H1 (cell line): ENCODE measurements around the gene OTUB1. TPM values are rescaled to one million over a fixed set of nuclear protein-coding genes. Genes with fewer than 3 reads are reported as not detected.

Source experiments
- CTCF ChIA-PET: fragments of 300-600 bp; sonication (Branson Sonifier 250); formaldehyde crosslinking; loops from one replicate; lab custom pipeline; 2021; ENCODE audit not compliant: partially characterized antibody; lab: Charles Lee
- POLR2A ChIA-PET: fragments of 300-600 bp; sonication (Branson Sonifier 250); formaldehyde crosslinking; loops from one replicate; lab custom pipeline; 2021; ENCODE audit warnings: inconsistent platforms; ENCODE audit not compliant: partially characterized antibody; lab: Charles Lee
- DNase-seq, 2 experiments: peaks; one replicate each; pipeline versions ENCODE4 v3.0.0 to v3.0.0-alpha.2; 2010 to 2022; ENCODE audit warnings: low spot score in 2 of 2, low read depth in 1 of 2, mixed read lengths in 1 of 2
- FAIRE-seq: peaks from 2 replicates; lab custom pipeline; 2011; peaks lifted over from hg19 to GRCh38; lab: Jason Lieb, UNC
- H2AFZ ChIP-seq: 2 replicates; pipeline ENCODE4 v1.8.1; 2012; ENCODE audit warnings: low read length, inconsistent platforms
- H2AK5ac ChIP-seq: 2 replicates; pipeline ENCODE4 v1.6.1; 2013; ENCODE audit warnings: low read depth, low read length
- H2BK120ac ChIP-seq: replicated peaks from 2 replicates; pipeline ENCODE3; 2013; ENCODE audit warnings: low read depth, low read length, inconsistent platforms
- H2BK12ac ChIP-seq: 2 replicates; pipeline ENCODE4 v1.6.1; 2013; ENCODE audit warnings: low read depth, low read length
- H2BK15ac ChIP-seq: 2 replicates; pipeline ENCODE4 v1.6.1; 2013; ENCODE audit warnings: low read length
- H2BK20ac ChIP-seq: 2 replicates; pipeline ENCODE4 v1.6.1; 2013; ENCODE audit warnings: low read length
- H2BK5ac ChIP-seq: 2 replicates; pipeline ENCODE4 v1.6.1; 2013; ENCODE audit warnings: low read depth, low read length
- H3K14ac ChIP-seq: 2 replicates; pipeline ENCODE4 v1.6.1; 2013; ENCODE audit warnings: inconsistent platforms; ENCODE audit not compliant: insufficient read length
- H3K18ac ChIP-seq: 2 replicates; pipeline ENCODE4 v1.6.1; 2013; ENCODE audit warnings: low read length; ENCODE audit errors: extremely low read depth
- H3K23ac ChIP-seq: 2 replicates; pipeline ENCODE4 v1.6.1; 2013; ENCODE audit warnings: inconsistent platforms; ENCODE audit not compliant: insufficient read length
- H3K23me2 ChIP-seq: 2 replicates; pipeline ENCODE4 v1.6.1; 2013; ENCODE audit warnings: low read depth, low read length
- H3K27ac ChIP-seq: 2 replicates; pipeline ENCODE4 v1.6.1; 2011; ENCODE audit warnings: low read depth, low read length, inconsistent platforms
- H3K27me3 ChIP-seq, 4 experiments: replicated peaks in 1 of 4; 1 replicate in 1 of 4; 2 replicates in 3 of 4; pipeline versions ENCODE4 v1.6.1 to v1.8.1; 2011 to 2013; ENCODE audit warnings: low read length in 3 of 4, mild to moderate bottlenecking in 3 of 4, inconsistent platforms in 2 of 4, mixed read lengths in 2 of 4, moderate library complexity in 1 of 4; ENCODE audit not compliant: control insufficient read depth in 3 of 4, insufficient read depth in 3 of 4; ENCODE audit errors: extremely low read depth in 1 of 4
- H3K36me3 ChIP-seq, 4 experiments: 2 replicates each; pipeline versions ENCODE4 v1.6.1 to v1.8.1; 2011 to 2013; ENCODE audit warnings: mild to moderate bottlenecking in 4 of 4, low read length in 3 of 4, moderate library complexity in 2 of 4, control low read depth in 1 of 4, inconsistent platforms in 1 of 4; ENCODE audit not compliant: insufficient read depth in 4 of 4, control insufficient read depth in 2 of 4
- H3K4ac ChIP-seq: replicated peaks from 2 replicates; pipeline ENCODE3; 2013; ENCODE audit warnings: low read length, low read depth, mixed read lengths, inconsistent platforms; ENCODE audit not compliant: insufficient read length
- H3K4me1 ChIP-seq, 4 experiments: replicated peaks in 1 of 4; 1 replicate in 1 of 4; 2 replicates in 3 of 4; pipeline versions ENCODE4 v1.6.1 to v1.8.1; 2011 to 2013; ENCODE audit warnings: low read length in 3 of 4, inconsistent platforms in 2 of 4, mixed read lengths in 1 of 4; ENCODE audit not compliant: insufficient read depth in 4 of 4, control insufficient read depth in 3 of 4
- H3K4me2 ChIP-seq, 2 experiments: 2 replicates each; pipeline versions ENCODE4 v1.6.1 to v1.8.1; 2011 to 2013; ENCODE audit warnings: low read depth in 2 of 2, low read length in 2 of 2, control low read depth in 1 of 2, inconsistent platforms in 1 of 2, mild to moderate bottlenecking in 1 of 2; ENCODE audit not compliant: insufficient read depth in 1 of 2
- H3K4me3 ChIP-seq, 4 experiments: fragments of 200-600, 300-600 bp in 1 of 4; sonication (generic), shearing (Covaris generic), sonication (Bioruptor Twin) in 1 of 4; 2 replicates each; pipeline versions ENCODE4 v1.5.1 to v1.8.1; 2011 to 2016; ENCODE audit warnings: low read length in 4 of 4, low read depth in 3 of 4, control low read depth in 2 of 4, inconsistent platforms in 2 of 4, mild to moderate bottlenecking in 2 of 4, mixed read lengths in 1 of 4, moderate library complexity in 1 of 4; ENCODE audit not compliant: insufficient read depth in 2 of 4; ENCODE audit errors: extremely low read depth in 1 of 4
- H3K56ac ChIP-seq: replicated peaks from 2 replicates; pipeline ENCODE3; 2013; ENCODE audit warnings: low read depth, mild to moderate bottlenecking, mixed read lengths, low read length, inconsistent platforms; ENCODE audit not compliant: insufficient read length
- H3K79me1 ChIP-seq: 2 replicates; pipeline ENCODE4 v1.6.1; 2013; ENCODE audit warnings: low read depth, low read length, control low read depth
- H3K79me2 ChIP-seq, 2 experiments: 2 replicates each; pipeline versions ENCODE4 v1.6.1 to v1.8.1; 2012 to 2013; ENCODE audit warnings: low read length in 2 of 2, mild to moderate bottlenecking in 2 of 2, inconsistent platforms in 1 of 2; ENCODE audit not compliant: insufficient read depth in 2 of 2, control insufficient read depth in 1 of 2
- H3K9ac ChIP-seq, 4 experiments: replicated peaks in 1 of 4; 1 replicate in 1 of 4; 2 replicates in 3 of 4; pipeline versions ENCODE4 v1.6.1 to v1.8.1; 2011 to 2013; ENCODE audit warnings: low read depth in 3 of 4, low read length in 3 of 4, control low read depth in 2 of 4, mild to moderate bottlenecking in 2 of 4, moderate library complexity in 2 of 4, inconsistent platforms in 1 of 4; ENCODE audit errors: extremely low read depth in 1 of 4
- H3K9me3 ChIP-seq, 2 experiments: 2 replicates each; pipeline versions ENCODE4 v1.6.1 to v1.8.1; 2012 to 2013; ENCODE audit warnings: mild to moderate bottlenecking in 2 of 2, moderate library complexity in 2 of 2, control low read depth in 1 of 2, inconsistent platforms in 1 of 2, low read depth in 1 of 2, low read length in 1 of 2, mixed read lengths in 1 of 2; ENCODE audit not compliant: insufficient read depth in 2 of 2
- H4K20me1 ChIP-seq, 2 experiments: replicated peaks in 1 of 2; 2 replicates each; pipeline versions ENCODE3 to v1.8.1; 2011 to 2013; ENCODE audit warnings: inconsistent platforms in 2 of 2, low read length in 2 of 2, mild to moderate bottlenecking in 1 of 2; ENCODE audit not compliant: insufficient read depth in 2 of 2, control insufficient read depth in 1 of 2
- H4K5ac ChIP-seq: 2 replicates; pipeline ENCODE4 v1.6.1; 2013; ENCODE audit warnings: low read length, low read depth, mixed read lengths, inconsistent platforms; ENCODE audit not compliant: insufficient read length
- H4K8ac ChIP-seq: 2 replicates; pipeline ENCODE4 v1.8.0; 2013; ENCODE audit warnings: mild to moderate bottlenecking, moderate library complexity, low read length, inconsistent platforms; ENCODE audit not compliant: insufficient read depth; ENCODE audit errors: extremely low read depth
- H4K91ac ChIP-seq: replicated peaks from 2 replicates; pipeline ENCODE3; 2013; ENCODE audit warnings: low read length, mixed read lengths, inconsistent platforms; ENCODE audit not compliant: insufficient read length
- ATF3 ChIP-seq: IDR thresholded peaks from 2 replicates; pipeline ENCODE4 v1.6.1; 2011; ENCODE audit warnings: low read depth, mild to moderate bottlenecking, low read length; ENCODE audit not compliant: insufficient read depth
- CBX8 ChIP-seq: fragments of 300-800, 300-1000 bp; sonication (generic); IDR thresholded peaks from 2 replicates; pipeline ENCODE4 v1.7.1; 2016; ENCODE audit warnings: low read depth, low read length, borderline replicate concordance
- CTCF ChIP-seq, 3 experiments: IDR thresholded peaks; 1 replicate in 2 of 3; 2 replicates in 1 of 3; pipeline versions ENCODE4 v1.5.1 to v1.6.1; 2011; ENCODE audit warnings: low read length in 3 of 3, mild to moderate bottlenecking in 3 of 3, inconsistent platforms in 2 of 3, low read depth in 1 of 3, moderate library complexity in 1 of 3; ENCODE audit not compliant: insufficient read depth in 1 of 3; ENCODE audit errors: control extremely low read depth in 1 of 3
- RAD21 ChIP-seq, 2 experiments: IDR thresholded peaks in 1 of 2; conservative IDR thresholded peaks in 1 of 2; 2 replicates each; pipeline ENCODE4 v1.6.1; 2011; ENCODE audit warnings: low read depth in 2 of 2, low read length in 2 of 2, improper control_type of control experiment in 1 of 2, inconsistent platforms in 1 of 2, mild to moderate bottlenecking in 1 of 2, moderate library complexity in 1 of 2
- TAF7 ChIP-seq: optimal IDR thresholded peaks from 2 replicates; pipeline ENCODE3; 2011; ENCODE audit warnings: low read depth, mild to moderate bottlenecking, inconsistent platforms, low read length, moderate library complexity, borderline replicate concordance
- TEAD4 ChIP-seq: IDR thresholded peaks from 2 replicates; pipeline ENCODE4 v1.6.1; 2012; ENCODE audit warnings: low read depth, low read length, inconsistent platforms, mixed read lengths
- YY1 ChIP-seq: IDR thresholded peaks from 2 replicates; pipeline ENCODE4 v1.6.1; 2011; ENCODE audit warnings: low read depth, mild to moderate bottlenecking, low read length
- WGBS, 2 experiments: shearing (Covaris generic) in 1 of 2; methylation state at CpG; one replicate each; pipeline versions ENCODE4 v1.1.6 to v1.1.7; 2013 to 2015; ENCODE audit warnings: low lambda C conversion rate in 2 of 2, mixed read lengths in 2 of 2, inconsistent platforms in 1 of 2, low coverage in 1 of 2, missing lambda C conversion rate in 1 of 2; ENCODE audit not compliant: insufficient replicate concordance in 2 of 2, insufficient coverage in 1 of 2, insufficient read length in 1 of 2; ENCODE audit errors: extremely low coverage in 1 of 2, missing lambda C conversion rate in 1 of 2; 5-methylcytosine and 5-hydroxymethylcytosine counted together
- polyA plus RNA-seq, 7 experiments: library from polyadenylated mRNA; depleted of rRNA in 3 of 7; stranded (reverse) in 5 of 7; unstranded in 2 of 7; fragments of >200 nt in 5 of 7; fragments of 200-250 nt in 2 of 7; gene quantifications; 1 replicate in 5 of 7; 2 replicates in 1 of 7; 4 replicates in 1 of 7; pipeline versions ENCODE4 v1.2.1 to v1.2.3, GENCODE V29; 2011 to 2013; ENCODE audit warnings: missing spikeins in 2 of 7, mixed read lengths in 2 of 7
- total RNA-seq: library from RNA; stranded (reverse); fragmentation: NEBNext Ultra II Directional; extraction: Animal tissue kit (Norgen Biotek cat#: 25700); gene quantifications from 2 replicates; pipeline ENCODE4 v1.2.1, GENCODE V29; 2021

OTUB1 gene
- total and polyA plus RNA-seq, 2 of the 8 experiments (the other 6 are each of a cell fraction or from before 2014, with no cell fraction given): 110 to 274 TPM

DNA sequence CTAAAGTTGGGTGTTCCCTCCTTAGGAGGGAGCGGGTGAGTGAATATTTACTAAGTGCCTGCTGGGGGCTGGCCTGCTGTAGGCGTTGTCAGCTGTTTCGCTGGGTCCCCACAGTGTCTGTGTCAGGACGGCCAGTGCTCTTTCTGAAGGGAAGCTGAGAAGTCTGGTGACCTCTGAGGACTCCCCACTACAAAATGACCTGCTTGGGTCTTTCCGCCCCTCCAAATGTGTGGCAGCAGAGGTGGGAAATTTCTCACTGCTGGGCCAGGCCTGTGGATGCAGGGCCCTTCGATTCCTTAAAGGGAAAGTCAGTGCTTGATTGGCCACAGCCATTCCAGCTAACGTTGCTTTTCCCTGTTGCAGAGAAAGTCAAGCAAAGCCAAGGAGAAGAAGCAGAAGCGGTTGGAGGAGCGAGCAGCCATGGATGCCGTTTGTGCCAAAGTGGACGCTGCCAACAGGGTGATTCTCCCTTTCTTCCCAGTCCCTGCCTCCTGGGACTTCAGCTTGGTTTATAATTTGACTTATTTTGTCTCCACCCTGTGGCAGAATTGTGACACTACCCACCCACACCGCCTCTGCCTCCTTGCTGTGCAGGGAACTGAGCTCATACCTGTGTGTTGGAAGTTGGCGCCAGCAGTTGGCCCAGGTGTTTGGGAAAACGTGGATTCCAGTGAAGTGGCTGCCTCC lies 40.6 kb upstream of the OTUB1 start:
- WGBS, 2 experiments: 70% methylated on average over 14 of the region's 14 CpGs; no CpG with 5 or more reads in 1 of the 2 experiments
- no peak overlapping the region for H3K27ac ChIP-seq
- H3K56ac ChIP-seq: no peak overlapping the region
- H3K18ac ChIP-seq: no peak overlapping the region
- H3K23me2 ChIP-seq: no peaks in the 10 kb centered on the region
- peaks cover 8 to 15% of the 10 kb centered on the region in 2 experiments for H4K20me1 ChIP-seq
- H3K4ac ChIP-seq: no peak overlapping the region
- no peak overlapping the region for H2BK12ac ChIP-seq
- no peak overlapping the region for H4K8ac ChIP-seq
- H4K5ac ChIP-seq: no peak overlapping the region
- peaks cover 3% of the 10 kb centered on the region; the same call in 1 of the 2 replicates for H3K79me1 ChIP-seq
- ChIA-PET POLR2A (interaction anchor here (0.9 to 2.6 kb wide), 14 partner anchors 14 to 108 kb away, joined by 3 to 15 read pairs (median 4); partner anchors contain the start of genes MARK2 and RCOR2), CTCF (interaction anchor here (0.7 to 6.3 kb wide), 42 partner anchors 9 to 284 kb away, joined by 3 to 51 read pairs (median 4); partner anchors contain the start of gene RCOR2)
- H3K4me2 ChIP-seq: 0 out of 4 replicates have a peak overlapping the region, but pooled peaks of 1 of the 2 experiments have one; percentile 3
- no peaks in the 10 kb centered on the region; a peak in 1 of 7 replicates for H3K4me1 ChIP-seq
- no peak overlapping the region for H2BK5ac ChIP-seq
- H2BK120ac ChIP-seq: no peak overlapping the region
- H2BK15ac ChIP-seq: no peak overlapping the region
- no peak overlapping the region for H2AFZ ChIP-seq
- H2AK5ac ChIP-seq: no peak overlapping the region
- H3K9me3 ChIP-seq: no peaks in the 10 kb centered on the region
- no peak overlapping the region for H4K91ac ChIP-seq
- H3K14ac ChIP-seq: no peak overlapping the region
- H3K4me3 ChIP-seq: no peak overlapping the region
- H3K79me2 ChIP-seq: peaks cover 0 to 38% of the 10 kb centered on the region in 2 experiments
- H3K36me3 ChIP-seq: peaks cover 6 to 18% (median 13%) of the 10 kb centered on the region in 4 experiments; a peak in 6 of 8 replicates
- no peak overlapping the region for H2BK20ac ChIP-seq
- no peak overlapping the region for H3K23ac ChIP-seq
- H3K27me3 ChIP-seq: no peaks in the 10 kb centered on the region
- DNase-seq: peak; percentile 27 to 72
- no peak for FAIRE-seq
- TF ChIP-seq YY1 (peak; percentile 63), CTCF (IDR thresholded peaks at IDR 0.05; ENCODE audit: control extremely low read depth in 1 of 3, insufficient read depth in 1 of 3, low read depth in 1 of 3, low read length in 3 of 3) (peak; percentile 55 to 72 (median 72)), TAF7 (no peak), TEAD4 (peak; percentile 40; the same call in 1 of the 2 replicates), ATF3 (no peak), CBX8 (no peak), RAD21 (IDR thresholded peaks at IDR 0.05 in 1 of 2, conservative IDR thresholded peaks at IDR 0.05 in 1 of 2; ENCODE audit: low read depth in 2 of 2, low read length in 2 of 2) (peak; percentile 73 to 77)
- no peak overlapping the region for H3K9ac ChIP-seq
